CD4-positive, alpha-beta T cell (primary cell): ENCODE measurements around the gene DHRS4L2. TPM values are rescaled to one million over a fixed set of nuclear protein-coding genes. Genes with fewer than 3 reads are reported as not detected.
"Not testable (repeated sequence)": the region's sequence is repeated elsewhere in the genome, so short reads cannot be mapped to it uniquely, and the experiment has no call there.

Experiments used
- ATAC-seq: fragments of 200-7000 bp; cut with Tn5 transposase; one replicate; pipeline ENCODE4 v1.10.0; 2022; ENCODE audit warnings: mild to moderate bottlenecking; ENCODE audit not compliant: poor library complexity
- CTCF ChIA-PET: fragments of 350-600 bp; sonication (Branson Sonifier 250); formaldehyde crosslinking; loops from one replicate; lab custom pipeline; 2021; ENCODE audit warnings: antibody characterized with exemption, inconsistent platforms; lab: Charles Lee
- POLR2A ChIA-PET: fragments of 350-600 bp; sonication (Branson Sonifier 250); formaldehyde crosslinking; loops from one replicate; lab custom pipeline; 2021; ENCODE audit warnings: antibody characterized with exemption, inconsistent platforms; lab: Charles Lee
- DNase-seq, 14 experiments: peaks; one replicate each; pipeline ENCODE4 v3.0.0-alpha.2; 2013 to 2020; ENCODE audit warnings: mixed read lengths in 2 of 14
- H3K27ac ChIP-seq, 2 donors: one replicate each; pipeline versions ENCODE4 v1.5.1 to v1.7.0; 2013; ENCODE audit warnings: low read length in 2 of 2, low read depth in 1 of 2, mild to moderate bottlenecking in 1 of 2
- H3K27me3 ChIP-seq, 2 experiments: 1 replicate in 1 of 2; 2 replicates in 1 of 2; pipeline versions ENCODE4 v1.6.1 to v1.7.0; 2013; ENCODE audit warnings: low read length in 2 of 2, control low read depth in 1 of 2, mild to moderate bottlenecking in 1 of 2, moderate library complexity in 1 of 2; ENCODE audit not compliant: insufficient read depth in 2 of 2, control insufficient read depth in 1 of 2
- H3K36me3 ChIP-seq: one replicate; pipeline ENCODE4 v1.6.1; 2013; ENCODE audit warnings: low read length, control low read depth; ENCODE audit not compliant: insufficient read depth
- H3K4me1 ChIP-seq: one replicate; pipeline ENCODE4 v1.6.1; 2013; ENCODE audit warnings: low read length, control low read depth; ENCODE audit not compliant: insufficient read depth
- H3K4me3 ChIP-seq: one replicate; pipeline ENCODE4 v1.5.1; 2013; ENCODE audit warnings: mild to moderate bottlenecking, low read length, moderate library complexity
- H3K9me3 ChIP-seq, 2 experiments: 1 replicate in 1 of 2; 2 replicates in 1 of 2; pipeline versions ENCODE4 v1.6.1 to v1.7.0; 2013; ENCODE audit warnings: low read length in 2 of 2, mild to moderate bottlenecking in 2 of 2, control low read depth in 1 of 2, moderate library complexity in 1 of 2; ENCODE audit not compliant: control insufficient read depth in 1 of 2, insufficient read depth in 1 of 2
- H3K27ac Mint-ChIP-seq: one replicate; pipeline ENCODE4 v1.8.0; 2020; ENCODE audit warnings: mixed read lengths
- H3K27me3 Mint-ChIP-seq: one replicate; pipeline ENCODE4 v1.8.0; 2021; ENCODE audit warnings: mixed read lengths
- H3K36me3 Mint-ChIP-seq: one replicate; pipeline ENCODE4 v1.8.0; 2021; ENCODE audit warnings: low read depth, mixed read lengths
- H3K4me1 Mint-ChIP-seq: one replicate; pipeline ENCODE4 v1.8.0; 2021; ENCODE audit warnings: low read depth, mixed read lengths
- H3K4me3 Mint-ChIP-seq: one replicate; pipeline ENCODE4 v1.8.0; 2020; ENCODE audit warnings: mild to moderate bottlenecking, mixed read lengths
- H3K9me3 Mint-ChIP-seq: one replicate; pipeline ENCODE4 v1.8.0; 2020; ENCODE audit warnings: mixed read lengths
- CTCF ChIP-seq: fragments of 200-600 bp; IDR thresholded peaks from one replicate; pipeline ENCODE4 v1.8.0; 2022; ENCODE audit warnings: antibody characterized with exemption, mild to moderate bottlenecking
- intact Hi-C, 2 experiments: fragments of 100-400 bp; cut with DNase I in 1 of 2; cut with micrococcal nuclease in 1 of 2; formaldehyde crosslinking; loops; one replicate each; pipeline versions ENCODE4 v1.15.1 to v1.9.0; 2023 to 2025; cut with DNase I, micrococcal nuclease
- polyA plus RNA-seq, 2 donors: library from polyadenylated mRNA; unstranded; fragments of 120-200 nt; gene quantifications; one replicate each; pipeline ENCODE4 v1.2.1, GENCODE V29; 2013
- total RNA-seq, 174 experiments: library from RNA in 2 of 174; stranded (reverse) in 2 of 174; gene quantifications; one replicate each; pipeline ENCODE4 v1.2.3 and lab custom pipeline; 2021 to 2026

DHRS4L2 gene
- total RNA-seq, result 1 to 10 TPM; 8.3 to 8.7 TPM
- 17.3 TPM for polyA plus RNA-seq (2013, experiment 1 of 2)
- 19.6 TPM for polyA plus RNA-seq (2013, experiment 2 of 2)
- 1.2 to 15.0 (median 6.0) reads per million in 172 experiments for total RNA-seq (lab: John Stamatoyannopoulos, UW)

- Mint-ChIP-seq H3K4me1 (peaks cover 18% of the 10 kb centered on the region), H3K4me3 (peak within 1 kb of the TSS; percentile 62), H3K27ac (peak within 1 kb of the TSS; percentile 55)
- not testable (repeated sequence) for H3K27me3 ChIP-seq, H3K27me3 Mint-ChIP-seq, H3K27ac ChIP-seq, H3K36me3 Mint-ChIP-seq, H3K9me3 ChIP-seq, H3K36me3 ChIP-seq, H3K9me3 Mint-ChIP-seq
- Histone ChIP-seq H3K4me1 (peaks cover 15% of the 10 kb centered on the region), H3K4me3 (peak within 1 kb of the TSS; percentile 54)
- intact Hi-C loops, result loop anchor here (5.0 kb wide), 2 partner anchors 49 to 119 kb away; no protein-coding TSS in a partner anchor
- ATAC-seq, result peak; percentile 94
- CTCF ChIA-PET, result interaction anchor here (0.5 to 1.8 kb wide), 3 partner anchors 15 to 120 kb away, joined by 4 to 7 read pairs (median 4); no protein-coding TSS in a partner anchor
- DNase-seq, result peak; percentile 51 to 84 (median 68)
- POLR2A ChIA-PET, result interaction anchor here (0.6 to 1.2 kb wide), 4 partner anchors 63 to 172 kb away, joined by 3 to 4 read pairs (median 3); partner anchors contain the start of genes CARMIL3, DCAF11, IRF9 and NRL
Measured at GRCh38 chr14:23988607-23989363, at the start of gene DHRS4L2. DHRS4L2 (plus strand) TSS chr14:23988929; CDS start chr14:23988948, 19 bp downstream.

- peaks cover 12% of the 10 kb centered on the region for H3K36me3 ChIP-seq
- intact Hi-C loops, result no loop called here
- peaks cover 20% of the 10 kb centered on the region for H3K36me3 Mint-ChIP-seq
- ChIA-PET CTCF (no interaction called here), POLR2A (no interaction called here)
- H3K4me3 Mint-ChIP-seq, result no peak overlapping the region
- no peaks in the 10 kb centered on the region for H3K9me3 ChIP-seq
- H3K27ac Mint-ChIP-seq, result no peak overlapping the region
- H3K27me3 ChIP-seq, result no peaks in the 10 kb centered on the region
- no peaks in the 10 kb centered on the region for H3K27me3 Mint-ChIP-seq
- no peaks in the 10 kb centered on the region for H3K4me1 ChIP-seq
- no peak for TF ChIP-seq CTCF
- no peak overlapping the region for H3K27ac ChIP-seq
- no peak overlapping the region for H3K4me3 ChIP-seq
- no peaks in the 10 kb centered on the region for H3K9me3 Mint-ChIP-seq
- DNase-seq (no peak), ATAC-seq (no peak)
- peaks cover 4% of the 10 kb centered on the region for H3K4me1 Mint-ChIP-seq
Measured at GRCh38 chr14:23939607-23940326, 49.0 kb upstream of the DHRS4L2 start.

- Histone ChIP-seq H3K27me3 (no peaks in the 10 kb centered on the region), H3K9me3 (no peaks in the 10 kb centered on the region), H3K4me3 (no peak overlapping the region), H3K36me3 (peaks cover 12% of the 10 kb centered on the region), H3K4me1 (no peaks in the 10 kb centered on the region), H3K27ac (no peak overlapping the region)
- Mint-ChIP-seq H3K4me1 (peaks cover 12% of the 10 kb centered on the region), H3K9me3 (no peaks in the 10 kb centered on the region), H3K27me3 (no peaks in the 10 kb centered on the region), H3K36me3 (peaks cover 20% of the 10 kb centered on the region), H3K27ac (no peak overlapping the region), H3K4me3 (no peak overlapping the region)
- no peak for ATAC-seq
- ChIA-PET POLR2A (no interaction called here), CTCF (no interaction called here)
- TF ChIP-seq CTCF, result no peak
- intact Hi-C loops, result no loop called here
- DNase-seq, result no peak
Measured at GRCh38 chr14:23941230-23941629, 47.5 kb upstream of the DHRS4L2 start.
